Measurements from ENCODE around the gene GPC6.

The GPC6 gene

DNA sequence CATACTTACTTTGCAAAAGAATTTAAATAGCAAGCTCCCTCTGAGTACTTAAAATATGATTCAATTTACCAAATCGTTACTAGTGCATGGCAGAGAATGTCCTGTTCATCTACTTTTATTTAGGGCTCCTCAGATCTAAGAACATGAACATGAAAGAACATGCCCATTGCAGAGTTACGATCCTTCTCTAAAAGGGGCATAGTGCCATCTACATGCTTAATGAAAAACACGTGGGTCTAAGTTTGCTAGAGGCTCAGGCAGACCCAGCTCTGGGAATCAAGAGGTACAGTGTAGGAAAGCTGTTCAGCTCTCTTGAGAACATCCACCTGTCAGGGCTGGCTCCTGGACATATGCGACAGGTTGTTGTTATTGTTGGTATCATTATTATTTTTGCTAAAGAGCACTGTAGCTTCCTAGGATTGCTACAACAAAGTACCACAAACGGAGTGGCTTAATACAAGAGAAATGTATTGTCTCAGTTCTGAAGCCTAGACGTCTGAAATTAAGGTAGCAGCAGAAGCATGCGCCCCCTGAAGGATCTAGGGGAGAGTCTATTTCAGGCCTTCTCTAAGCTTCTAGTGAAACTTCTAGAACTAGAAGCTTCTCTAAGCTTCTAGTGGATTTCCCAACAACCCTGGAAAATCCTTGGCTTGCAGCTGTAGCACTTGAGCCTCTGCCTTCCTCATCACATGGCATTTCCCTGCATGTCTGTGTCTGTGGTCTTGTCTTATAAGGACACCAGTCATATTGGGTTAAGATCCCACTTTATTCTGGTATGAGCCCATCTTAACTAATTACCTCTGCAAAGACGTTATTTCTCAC is 1119.0 kb downstream of the GPC6 start:
- peak; percentile 30; the same call in 1 of the 2 replicates for TF ChIP-seq CTCF (IDR thresholded peaks at IDR 0.05; ENCODE audit: low read depth, low read length)
- H3K4me3 ChIP-seq (ENCODE audit: low read depth, low read length) = no peak overlapping the region
- H3K9me3 ChIP-seq (ENCODE audit: severe bottlenecking) = no peaks in the 10 kb centered on the region
- H3K27ac ChIP-seq = 0 out of 2 replicates have a peak overlapping the region, but pooled peaks have one; percentile 19
- peak; percentile 29 for DNase-seq
- H3K36me3 ChIP-seq = no peaks in the 10 kb centered on the region
- no peaks in the 10 kb centered on the region for H3K27me3 ChIP-seq (ENCODE audit: insufficient read depth, low read depth, severe bottlenecking)

- H3K27ac ChIP-seq = no peak overlapping the region
- TF ChIP-seq CTCF (IDR thresholded peaks at IDR 0.05; ENCODE audit: low read depth, low read length) = no peak
Measured at GRCh38 chr13:94346261-94347019, 1119.8 kb downstream of the GPC6 start.

GRCh38 chr13:94351292-94351990 is 1124.8 kb downstream of the GPC6 start:
- no peak for TF ChIP-seq CTCF (IDR thresholded peaks at IDR 0.05; ENCODE audit: low read depth, low read length)
- Histone ChIP-seq H3K9me3 (ENCODE audit: severe bottlenecking) (no peaks in the 10 kb centered on the region), H3K36me3 (peaks cover 6% of the 10 kb centered on the region; the same call in 1 of the 2 replicates), H3K27me3 (ENCODE audit: insufficient read depth, low read depth, severe bottlenecking) (no peaks in the 10 kb centered on the region), H3K4me3 (ENCODE audit: low read depth, low read length) (no peak overlapping the region), H3K27ac (peak overlapping the region; percentile 71)
- DNase-seq = peak; percentile 69

More at GRCh38 chr13:94346261-94347019, 1119.8 kb downstream of the GPC6 start:
- Histone ChIP-seq H3K4me3 (ENCODE audit: low read depth, low read length) (no peak overlapping the region), H3K9me3 (ENCODE audit: severe bottlenecking) (no peaks in the 10 kb centered on the region), H3K36me3 (no peaks in the 10 kb centered on the region), H3K27me3 (ENCODE audit: insufficient read depth, low read depth, severe bottlenecking) (no peaks in the 10 kb centered on the region)
- no peak for DNase-seq

- Histone ChIP-seq H3K27ac (peak overlapping the region; percentile 71), H3K27me3 (ENCODE audit: insufficient read depth, low read depth, severe bottlenecking) (no peaks in the 10 kb centered on the region)
- no peak for TF ChIP-seq CTCF (IDR thresholded peaks at IDR 0.05; ENCODE audit: low read depth, low read length)
Measured at GRCh38 chr13:94352057-94352456, 1125.5 kb downstream of the GPC6 start.

GRCh38 chr13:94353167-94353710 is 1126.6 kb downstream of the GPC6 start:
- DNase-seq = no peak
- no peaks in the 10 kb centered on the region for H3K27me3 ChIP-seq (ENCODE audit: insufficient read depth, low read depth, severe bottlenecking)
- no peak for TF ChIP-seq CTCF (IDR thresholded peaks at IDR 0.05; ENCODE audit: low read depth, low read length)
- no peaks in the 10 kb centered on the region for H3K9me3 ChIP-seq (ENCODE audit: severe bottlenecking)
- no peak overlapping the region for H3K4me3 ChIP-seq (ENCODE audit: low read depth, low read length)
- no peak overlapping the region for H3K27ac ChIP-seq
- peaks cover 10% of the 10 kb centered on the region for H3K36me3 ChIP-seq

More at GRCh38 chr13:94352057-94352456, 1125.5 kb downstream of the GPC6 start:
- Histone ChIP-seq H3K9me3 (ENCODE audit: severe bottlenecking) (no peaks in the 10 kb centered on the region), H3K4me3 (ENCODE audit: low read depth, low read length) (no peak overlapping the region), H3K36me3 (peaks cover 6% of the 10 kb centered on the region; the same call in 1 of the 2 replicates)
- DNase-seq = peak; percentile 30
